ENCODE results near the gene SUSD5. TPM values are rescaled to one million over a fixed set of nuclear protein-coding genes. Genes with fewer than 3 reads are reported as not detected.

SUSD5 gene
- total and polyA plus RNA-seq, 2 of the 4 experiments (the other 2 are of a cell fraction): 1.4 to 2.9 TPM

DNA sequence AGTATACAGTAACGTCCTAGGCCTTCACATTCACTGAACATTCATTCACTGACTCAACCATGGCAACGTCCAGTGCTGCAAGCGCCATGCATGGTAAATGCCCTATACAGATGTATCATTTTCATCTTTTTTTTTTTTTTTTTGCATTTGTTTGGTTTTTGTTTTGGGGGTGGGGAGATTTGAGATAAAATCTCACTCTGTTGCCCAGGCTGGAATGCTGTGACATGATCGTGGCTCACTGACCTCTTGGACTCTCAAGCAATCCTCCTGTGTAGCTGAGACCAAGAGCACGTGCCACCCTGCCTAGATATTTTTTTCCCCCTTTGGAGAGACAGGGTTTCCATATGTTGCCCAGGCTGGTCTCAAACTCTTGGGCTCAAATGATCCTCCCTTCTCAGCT is 37.4 kb downstream of the SUSD5 start:
- ChIA-PET CTCF (interaction anchor here (2.1 kb wide), 1 partner anchor 17 kb away, joined by 4 read pairs; no protein-coding TSS in a partner anchor), POLR2A (ENCODE audit: unreplicated experiment) (no interaction called here)
- H4K5ac ChIP-seq (ENCODE audit: low read depth, low read length): no peak overlapping the region
- H2BK20ac ChIP-seq (ENCODE audit: low read depth, low read length): no peak overlapping the region
- no peak overlapping the region for H3K4me2 ChIP-seq (ENCODE audit: low read depth, low read length)
- in situ Hi-C loops (cut with MboI; ENCODE audit: low sequenced_read_pairs): no loop called here
- no peaks in the 10 kb centered on the region for H3K9me3 ChIP-seq (ENCODE audit: control insufficient read depth, insufficient read depth, low read length)
- H3K9ac ChIP-seq (ENCODE audit: low read depth, low read length): no peak overlapping the region
- H4K20me1 ChIP-seq (ENCODE audit: insufficient read depth, low read length): no peaks in the 10 kb centered on the region
- no peak overlapping the region for H4K8ac ChIP-seq (ENCODE audit: low read depth in 2 of 2, low read length in 2 of 2)
- H3K27me3 ChIP-seq (ENCODE audit: control insufficient read depth, insufficient read depth, low read length): no peaks in the 10 kb centered on the region
- H3K18ac ChIP-seq (ENCODE audit: low read depth, low read length): no peak overlapping the region
- TF ChIP-seq RAD21 (IDR thresholded peaks at IDR 0.05; ENCODE audit: low read length): no peak
- no peak for TF ChIP-seq FOS (IDR thresholded peaks at IDR 0.05; ENCODE audit: low read depth, low read length)
- TF ChIP-seq RFX5 (IDR thresholded peaks at IDR 0.05; ENCODE audit: low read depth, low read length): no peak
- TF ChIP-seq MAZ (IDR thresholded peaks at IDR 0.05; ENCODE audit: borderline replicate concordance, low read depth, low read length): no peak
- no peak for TF ChIP-seq SMC3 (IDR thresholded peaks at IDR 0.05; ENCODE audit: low read depth, low read length)
- TF ChIP-seq CEBPB (IDR thresholded peaks at IDR 0.05; ENCODE audit: low read depth, low read length): no peak
- TF ChIP-seq CTCF (conservative IDR thresholded peaks at IDR 0.05; ENCODE audit: low read depth, low read length): no peak
- TF ChIP-seq MXI1 (IDR thresholded peaks at IDR 0.05; ENCODE audit: borderline replicate concordance, low read depth, low read length): no peak
- TF ChIP-seq MAFK (IDR thresholded peaks at IDR 0.05; ENCODE audit: low read depth, low read length): no peak
- TF ChIP-seq USF2 (IDR thresholded peaks at IDR 0.05; ENCODE audit: low read depth, low read length): no peak
- no peak for TF ChIP-seq NFE2L2 (IDR thresholded peaks at IDR 0.05; ENCODE audit: low read depth, low read length)
- TF ChIP-seq POLR2A (IDR thresholded peaks at IDR 0.05; ENCODE audit: low read depth, low read length): no peak
- no peak for TF ChIP-seq BHLHE40 (IDR thresholded peaks at IDR 0.05; ENCODE audit: low read depth, low read length)
- no peak for TF ChIP-seq CHD1 (IDR thresholded peaks at IDR 0.05; ENCODE audit: low read depth, low read length)
- TF ChIP-seq RCOR1 (IDR thresholded peaks at IDR 0.05; ENCODE audit: insufficient replicate concordance, low read length): no peak
- TF ChIP-seq, protein P1, sequence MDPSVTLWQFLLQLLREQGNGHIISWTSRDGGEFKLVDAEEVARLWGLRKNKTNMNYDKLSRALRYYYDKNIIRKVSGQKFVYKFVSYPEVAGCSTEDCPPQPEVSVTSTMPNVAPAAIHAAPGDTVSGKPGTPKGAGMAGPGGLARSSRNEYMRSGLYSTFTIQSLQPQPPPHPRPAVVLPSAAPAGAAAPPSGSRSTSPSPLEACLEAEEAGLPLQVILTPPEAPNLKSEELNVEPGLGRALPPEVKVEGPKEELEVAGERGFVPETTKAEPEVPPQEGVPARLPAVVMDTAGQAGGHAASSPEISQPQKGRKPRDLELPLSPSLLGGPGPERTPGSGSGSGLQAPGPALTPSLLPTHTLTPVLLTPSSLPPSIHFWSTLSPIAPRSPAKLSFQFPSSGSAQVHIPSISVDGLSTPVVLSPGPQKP (IDR thresholded peaks at IDR 0.05; ENCODE audit: borderline replicate concordance, low read depth, low read length): no peak
- H3K36me3 ChIP-seq (ENCODE audit: control insufficient read depth, insufficient read depth, low read length): no peaks in the 10 kb centered on the region
- dilution Hi-C loops (cut with HindIII; ENCODE audit: low sequenced_read_pairs, unreplicated experiment): no loop called here
- no peak overlapping the region for H3K4ac ChIP-seq (ENCODE audit: low read depth, low read length)
- H2BK5ac ChIP-seq (ENCODE audit: low read depth, low read length, poor library complexity, severe bottlenecking): no peak overlapping the region
- no peak overlapping the region for H4K91ac ChIP-seq (ENCODE audit: insufficient read depth, low read depth, low read length)
- H2BK120ac ChIP-seq (ENCODE audit: low read depth, low read length): no peak overlapping the region
- H3K79me1 ChIP-seq (ENCODE audit: low read depth in 1 of 2, low read length in 2 of 2): no peaks in the 10 kb centered on the region
- H3K27ac ChIP-seq (ENCODE audit: insufficient read depth, low read length): no peak overlapping the region
- H3K14ac ChIP-seq (replicated peaks; ENCODE audit: low read depth, low read length): no peak overlapping the region
- no peak for ATAC-seq (ENCODE audit: low read depth)
- H3K23ac ChIP-seq (ENCODE audit: low read depth, low read length): no peak overlapping the region
- no peak overlapping the region for H2AK9ac ChIP-seq (replicated peaks; ENCODE audit: low read depth, low read length, poor library complexity)
- no peaks in the 10 kb centered on the region for H3K9me1 ChIP-seq (ENCODE audit: insufficient read depth, low read length)
- no peak overlapping the region for H2AK5ac ChIP-seq (ENCODE audit: low read depth, low read length)
- no peak overlapping the region for H2AFZ ChIP-seq (replicated peaks; ENCODE audit: low read length, poor library complexity)
- no peak for DNase-seq
- no peak overlapping the region for H3K56ac ChIP-seq (ENCODE audit: extremely low read depth, insufficient read depth, low read length)
- intact Hi-C loops (cut with micrococcal nuclease): no loop called here
- no CpG with 5 or more reads among the region's 5 CpGs for WGBS, 2 experiments (ENCODE audit: extremely low coverage in 2 of 2, insufficient read length in 1 of 2)
- H3K4me3 ChIP-seq (ENCODE audit: insufficient read depth, low read depth, low read length): no peak overlapping the region
- no peaks in the 10 kb centered on the region for H3K4me1 ChIP-seq (ENCODE audit: control insufficient read depth, insufficient read depth, low read length)
- H2BK15ac ChIP-seq (ENCODE audit: low read depth, low read length): no peak overlapping the region
- no TSS peak for BruUV-seq (replicated peaks)

Measured in IMR-90 (cell line).